CD4-positive, alpha-beta T cell treated with Interleukin-6 at 100 ng/mL for 8 hours (primary cell): ENCODE measurements around the gene SEPHS2.
A peak's percentile ranks its signal among the peaks of the same experiment; 100 is the strongest.
"Not testable (repeated sequence)": the region's sequence is repeated elsewhere in the genome, so short reads cannot be mapped to it uniquely, and the experiment has no call there.

Experiments used
- DNase-seq: peaks from one replicate; pipeline ENCODE4 v3.0.0-alpha.2; 2020; ENCODE audit warnings: mixed read lengths, low spot score

SEPHS2 gene

DNA sequence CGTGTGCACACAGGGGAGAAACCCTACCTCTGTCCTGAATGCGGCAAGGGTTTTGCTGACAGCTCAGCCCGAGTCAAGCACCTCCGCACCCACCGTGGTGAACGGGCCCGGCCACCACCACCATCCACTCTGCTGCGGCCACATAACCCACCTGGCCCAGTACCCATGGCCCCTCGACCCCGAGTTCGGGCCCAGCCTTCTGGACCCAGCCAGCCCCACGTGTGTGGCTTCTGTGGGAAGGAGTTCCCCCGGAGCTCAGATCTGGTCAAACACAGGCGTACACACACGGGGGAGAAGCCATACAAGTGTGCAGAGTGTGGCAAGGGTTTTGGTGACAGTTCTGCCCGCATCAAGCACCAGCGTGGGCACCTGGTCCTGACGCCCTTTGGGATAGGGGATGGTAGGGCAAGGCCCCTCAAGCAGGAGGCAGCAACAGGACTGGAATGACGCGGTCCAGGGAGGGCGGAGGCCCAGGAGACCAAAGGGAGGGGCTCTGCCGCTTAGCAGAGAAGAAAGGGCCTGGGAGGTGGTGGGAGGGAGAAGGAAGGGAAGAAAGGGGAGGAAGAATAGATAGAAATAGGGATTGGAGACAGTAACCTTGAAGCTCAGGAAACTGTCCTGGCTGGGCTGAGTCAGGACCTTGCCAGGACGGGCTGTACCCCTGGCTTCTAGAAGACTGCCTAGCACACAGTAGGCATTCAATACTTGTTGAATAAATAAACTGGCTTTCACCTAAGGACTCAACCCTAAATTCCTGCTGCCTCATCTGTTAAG lies 46.8 kb downstream of the SEPHS2 start:
- no peak for DNase-seq

DNA sequence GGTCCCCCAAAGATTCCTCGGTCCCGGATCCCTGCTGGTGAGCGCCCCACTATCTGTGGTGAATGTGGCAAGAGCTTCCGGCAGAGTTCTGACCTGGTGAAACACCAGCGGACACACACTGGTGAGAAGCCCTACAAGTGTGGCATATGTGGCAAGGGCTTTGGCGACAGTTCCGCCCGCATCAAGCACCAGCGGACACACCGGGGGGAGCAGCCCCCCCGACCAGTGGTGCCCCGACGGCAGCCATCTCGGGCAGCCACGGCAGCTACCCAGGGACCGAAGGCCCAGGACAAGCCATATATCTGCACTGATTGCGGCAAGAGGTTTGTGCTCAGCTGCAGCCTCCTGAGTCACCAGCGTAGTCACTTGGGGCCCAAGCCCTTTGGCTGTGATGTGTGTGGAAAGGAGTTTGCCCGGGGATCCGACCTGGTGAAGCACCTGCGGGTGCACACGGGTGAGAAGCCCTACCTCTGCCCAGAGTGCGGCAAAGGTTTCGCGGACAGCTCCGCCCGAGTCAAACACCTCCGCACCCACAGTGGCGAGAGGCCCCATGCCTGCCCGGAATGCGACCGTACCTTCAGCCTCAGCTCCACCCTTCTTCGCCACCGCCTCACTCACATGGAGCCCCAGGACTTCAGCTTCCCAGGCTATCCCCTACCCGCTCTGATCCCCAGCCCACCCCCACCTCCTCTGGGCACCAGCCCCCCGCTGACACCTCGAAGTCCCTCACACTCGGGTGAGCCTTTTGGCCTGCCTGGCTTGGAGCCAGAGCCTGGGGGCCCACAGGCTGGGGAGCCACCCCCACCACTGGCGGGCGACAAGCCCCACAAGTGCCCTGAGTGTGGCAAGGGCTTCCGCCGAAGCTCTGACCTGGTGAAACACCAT lies 47.7 kb downstream of the SEPHS2 start:
- no peak for DNase-seq

DNA sequence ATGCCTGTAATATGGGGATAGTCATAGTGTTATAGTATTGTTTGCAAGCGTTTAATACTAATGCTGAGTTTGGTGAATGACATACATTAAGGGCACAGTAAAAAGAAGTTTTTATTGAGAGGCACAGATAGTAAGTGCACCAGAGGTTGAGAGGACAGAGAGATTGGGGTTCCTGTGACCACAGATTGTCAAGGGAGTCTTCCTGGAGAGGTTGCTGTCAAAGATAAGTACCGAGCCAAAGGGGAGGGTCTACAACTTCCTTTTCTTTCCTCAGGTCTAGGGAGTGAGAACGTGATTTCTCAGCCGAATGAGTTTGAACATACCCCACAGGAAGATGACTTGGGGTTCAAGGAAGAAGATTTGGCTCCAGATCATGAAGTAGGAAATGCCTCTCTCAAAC lies 48.6 kb downstream of the SEPHS2 start:
- DNase-seq, result no peak

DNA sequence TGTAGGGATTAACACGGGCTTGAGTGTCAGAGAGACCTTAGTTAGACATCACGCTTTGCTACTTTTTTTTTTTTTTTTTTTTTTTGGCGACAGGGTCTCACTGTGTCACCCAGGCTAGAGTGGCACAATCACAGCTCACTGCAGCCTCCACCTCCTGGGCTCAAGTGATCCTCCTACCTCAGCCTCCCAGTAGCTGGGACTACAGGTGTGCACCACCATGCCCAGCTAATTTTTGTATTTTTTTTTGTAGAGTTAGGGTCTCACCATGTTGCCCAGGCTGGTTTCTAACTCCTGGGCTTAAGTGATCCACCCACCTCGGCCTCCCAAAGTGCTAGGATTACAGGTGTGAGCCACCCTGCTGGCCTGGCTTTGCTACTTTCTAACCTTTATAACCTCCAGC lies 49.0 kb downstream of the SEPHS2 start:
- not testable (repeated sequence) for DNase-seq

DNA sequence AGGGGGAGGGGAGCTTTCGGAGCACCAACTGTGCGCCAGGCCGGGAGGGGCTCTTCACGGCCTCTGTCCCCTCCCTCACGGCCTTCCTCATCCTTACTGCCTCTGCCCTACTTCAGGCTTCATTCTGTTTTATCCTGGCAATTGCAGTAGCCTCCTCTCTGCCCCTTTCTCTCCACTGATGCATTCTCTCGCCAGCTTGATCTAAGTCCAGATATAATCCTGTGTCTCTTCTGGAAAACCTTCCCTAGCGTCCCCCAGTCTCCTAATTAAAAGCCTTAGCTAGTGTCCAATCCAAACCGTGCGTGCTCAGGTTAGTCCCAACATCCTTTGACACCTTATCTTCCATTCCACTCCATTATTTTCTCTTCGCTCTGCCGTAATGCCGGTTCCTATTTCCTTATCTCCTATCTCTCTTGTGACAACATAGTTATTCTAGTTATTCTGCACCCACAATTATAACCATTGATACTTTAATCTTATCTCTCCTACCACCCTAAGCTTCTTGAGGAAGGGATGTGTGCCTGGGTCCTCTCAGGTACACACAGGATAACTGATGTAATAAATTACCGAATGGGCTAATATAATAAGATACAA lies 49.6 kb downstream of the SEPHS2 start:
- DNase-seq, result no peak

DNA sequence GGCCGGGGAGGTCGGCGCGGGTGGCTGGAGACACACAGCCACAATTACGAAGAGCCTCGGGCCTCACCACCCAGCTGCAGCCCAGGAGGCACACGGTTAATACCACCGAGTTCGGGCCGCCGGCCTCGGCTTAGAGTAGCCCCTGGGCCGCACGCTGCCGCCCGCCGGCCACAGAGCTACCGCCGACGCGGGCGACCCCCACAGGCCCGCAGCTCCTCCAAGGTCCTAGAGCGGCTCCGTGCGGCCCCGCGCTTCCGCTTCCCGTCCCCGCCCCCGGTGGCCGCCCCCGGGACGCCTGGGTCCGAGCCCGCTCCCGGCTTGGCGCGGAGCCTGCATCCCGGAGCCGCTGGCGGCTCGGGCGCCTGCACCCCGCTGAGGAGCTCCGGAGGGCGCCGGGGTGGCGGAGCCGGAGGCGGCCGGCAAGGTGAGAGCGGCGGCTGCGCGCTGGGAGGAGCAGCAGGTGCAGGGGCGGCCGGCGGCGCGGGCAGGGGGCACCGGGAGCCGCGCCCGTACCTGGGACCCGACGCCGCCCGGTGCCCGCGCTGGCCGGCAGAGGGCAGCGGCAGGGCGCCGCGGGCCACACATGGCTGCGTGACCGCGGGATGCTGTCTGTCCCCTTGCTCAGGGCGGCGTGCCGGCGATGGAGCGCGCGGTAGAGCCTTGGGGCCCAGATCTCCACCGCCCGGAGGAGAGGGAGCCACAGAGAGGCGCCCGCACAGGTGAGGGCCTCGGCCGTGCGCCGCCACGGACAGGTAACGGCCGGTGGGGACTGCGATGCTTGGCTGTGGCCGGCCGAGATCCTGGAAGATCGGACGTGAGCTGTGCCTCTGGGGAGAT lies 50.3 kb downstream of the SEPHS2 start, which contains the start of gene ZNF48:
Gene ZNF48 (plus strand): TSS at position 266 of the 837 bp plus-strand sequence. CDS start 375 bp downstream, at position 641.
- peak; percentile 53 for DNase-seq

DNA sequence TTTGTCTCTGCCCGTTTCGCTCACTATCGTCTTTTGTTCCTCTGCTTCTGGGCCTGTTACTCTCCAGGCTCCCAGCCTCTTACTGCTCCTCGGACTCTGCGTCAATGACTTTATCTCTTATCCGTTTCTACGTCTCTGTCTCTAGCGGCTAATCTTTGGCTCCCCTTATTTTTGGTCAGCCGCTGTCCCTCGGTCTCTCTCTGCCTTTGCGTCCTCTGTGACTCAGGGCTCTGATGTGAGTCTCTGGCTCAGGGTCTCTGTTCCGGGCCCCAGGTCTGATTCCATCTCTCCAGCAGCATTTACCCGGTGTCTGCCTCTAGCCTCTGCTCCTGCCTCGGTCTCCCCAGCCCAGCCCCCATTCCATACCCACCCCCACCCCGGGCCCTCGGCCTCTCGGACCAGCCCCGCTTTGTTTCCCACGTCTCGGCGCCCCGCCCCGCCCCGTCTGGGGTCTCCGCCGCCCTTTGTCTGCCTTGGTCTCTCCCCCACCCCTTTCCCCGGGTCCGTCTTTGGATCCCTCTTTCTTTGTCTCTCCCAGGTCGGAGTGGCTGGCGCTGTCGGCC lies 51.0 kb downstream of the SEPHS2 start:
- DNase-seq, result no peak
